Measurements from ENCODE around the gene SULT1A1. TPM values are rescaled to one million over a fixed set of nuclear protein-coding genes. Genes with fewer than 3 reads are reported as not detected.

SULT1A1 gene
- total and polyA plus RNA-seq, 2 of the 13 experiments (the other 11 are each of a cell fraction or from before 2014, with no cell fraction given): 114 to 147 TPM

- no peak for TF ChIP-seq ZNF646 (CRISPR knock-in tag; IDR thresholded peaks at IDR 0.05)
- TF ChIP-seq MYC (CRISPR knock-in tag; IDR thresholded peaks at IDR 0.05; ENCODE audit: borderline replicate concordance): no peak
- TF ChIP-seq BHLHE40 (IDR thresholded peaks at IDR 0.05; ENCODE audit: low read length): 0 out of 2 replicates have a peak, but pooled peaks have one; percentile 41
- no peak for TF ChIP-seq ZNF704 (CRISPR knock-in tag; IDR thresholded peaks at IDR 0.05; ENCODE audit: borderline replicate concordance)
- TF ChIP-seq ZNF816 (CRISPR knock-in tag; IDR thresholded peaks at IDR 0.05; ENCODE audit: borderline replicate concordance): no peak
- 0 out of 2 replicates have a peak, but pooled peaks have one; percentile 21 for TF ChIP-seq HIVEP1 (CRISPR knock-in tag; IDR thresholded peaks at IDR 0.05)
- peak; percentile 42; the same call in 1 of the 2 replicates for TF ChIP-seq ZNF414 (CRISPR knock-in tag; IDR thresholded peaks at IDR 0.05)
- TF ChIP-seq ZNF569 (CRISPR knock-in tag; IDR thresholded peaks at IDR 0.05; ENCODE audit: borderline replicate concordance): no peak
- TF ChIP-seq ZNF782 (CRISPR knock-in tag; IDR thresholded peaks at IDR 0.05; ENCODE audit: borderline replicate concordance): peak; percentile 97
- TF ChIP-seq ZNF629 (CRISPR knock-in tag; conservative IDR thresholded peaks at IDR 0.05): peak; percentile 66
- TF ChIP-seq TAF15 (IDR thresholded peaks at IDR 0.05; ENCODE audit: low read depth, low read length, poor library complexity, severe bottlenecking): no peak
- 0 out of 2 replicates have a peak, but pooled peaks have one; percentile 29 for TF ChIP-seq ARID5B (CRISPR knock-in tag; IDR thresholded peaks at IDR 0.05)
Observed at GRCh38 chr16:28597692-28598261, 12.1 kb downstream of the SULT1A1 start (continued).
